H1 (cell line): ENCODE data around the gene TMEM147.

Source experiments
- RAD21 ChIP-seq, 2 experiments: IDR thresholded peaks in 1 of 2; conservative IDR thresholded peaks in 1 of 2; 2 replicates each; pipeline ENCODE4 v1.6.1; 2011; ENCODE audit warnings: low read depth in 2 of 2, low read length in 2 of 2, improper control_type of control experiment in 1 of 2, inconsistent platforms in 1 of 2, mild to moderate bottlenecking in 1 of 2, moderate library complexity in 1 of 2
- YY1 ChIP-seq: IDR thresholded peaks from 2 replicates; pipeline ENCODE4 v1.6.1; 2011; ENCODE audit warnings: low read depth, mild to moderate bottlenecking, low read length

DNA sequence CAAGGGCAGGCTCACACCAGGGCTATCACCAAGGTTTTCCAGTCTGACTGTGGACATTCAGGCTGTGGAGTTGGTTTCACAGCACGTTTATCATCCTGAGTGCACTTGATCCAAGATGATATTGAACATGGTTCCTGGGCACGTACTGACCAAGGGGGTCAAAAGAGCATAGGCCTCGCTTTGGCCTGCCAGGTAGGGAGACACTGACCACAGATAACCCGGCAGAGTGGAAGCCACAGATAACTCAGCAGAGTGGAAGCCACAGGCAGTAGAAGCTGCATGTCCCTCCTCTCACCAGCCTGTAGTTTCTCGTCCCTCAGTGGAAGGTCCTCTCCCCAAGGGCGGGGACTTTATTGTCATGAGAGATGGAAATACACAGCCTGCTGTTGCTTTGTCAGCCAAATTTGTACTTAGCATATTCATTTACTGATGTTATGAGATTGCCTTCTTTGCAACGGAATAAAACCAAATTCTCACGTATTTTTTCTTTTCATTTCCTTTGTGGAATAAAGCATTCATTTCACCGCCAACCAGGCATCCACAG lies 46.4 kb upstream of the TMEM147 start:
- TF ChIP-seq RAD21 (IDR thresholded peaks at IDR 0.05 in 1 of 2, conservative IDR thresholded peaks at IDR 0.05 in 1 of 2; ENCODE audit: low read depth in 2 of 2, low read length in 2 of 2): no peak
- no peak for TF ChIP-seq YY1
